Bronchial epithelial cell (primary cell): ENCODE measurements around the gene GRID2. TPM values are rescaled to one million over a fixed set of nuclear protein-coding genes. Genes with fewer than 3 reads are reported as not detected.
A peak's percentile ranks its signal among the peaks of the same experiment; 100 is the strongest.

Source experiments
- DNase-seq: peaks from one replicate; pipeline ENCODE4 v3.0.0-alpha.2; 2010; ENCODE audit warnings: low read depth
- FAIRE-seq: peaks from 2 replicates; lab custom pipeline; 2011; peaks lifted over from hg19 to GRCh38; lab: Jason Lieb, UNC
- H3K27me3 ChIP-seq: 2 replicates; pipeline ENCODE4 v1.5.1; 2011; ENCODE audit warnings: low read length; ENCODE audit not compliant: control insufficient read depth, insufficient read depth
- H3K36me3 ChIP-seq: 2 replicates; pipeline ENCODE4 v1.5.1; 2011; ENCODE audit warnings: low read length; ENCODE audit not compliant: control insufficient read depth, insufficient read depth
- H3K4me3 ChIP-seq: 2 replicates; pipeline ENCODE4 v1.5.1; 2011; ENCODE audit warnings: mild to moderate bottlenecking, low read depth, low read length, control low read depth
- CTCF ChIP-seq: IDR thresholded peaks from 2 replicates; pipeline ENCODE4 v1.5.1; 2011; ENCODE audit warnings: mild to moderate bottlenecking, moderate library complexity, low read length, control low read depth, inconsistent platforms; ENCODE audit not compliant: insufficient read depth, severe bottlenecking
- total RNA-seq: library from RNA; depleted of rRNA; stranded (reverse); fragments of >200 nt; gene quantifications from 2 replicates; pipeline ENCODE4 v1.2.1, GENCODE V29; 2014

GRID2 gene
- total RNA-seq, 1 donor from 2014 or later = not detected

GRCh38 chr4:92953462-92953861, 649.7 kb downstream of the GRID2 start:
- no peak for TF ChIP-seq CTCF
- H3K36me3 ChIP-seq = no peaks in the 10 kb centered on the region
- FAIRE-seq = no peak

GRCh38 chr4:92961881-92962280, 658.1 kb downstream of the GRID2 start:
- Histone ChIP-seq H3K4me3 (no peak overlapping the region), H3K27me3 (no peaks in the 10 kb centered on the region), H3K36me3 (no peaks in the 10 kb centered on the region)
- DNase-seq = no peak
- FAIRE-seq = no peak
- TF ChIP-seq CTCF = no peak

More at GRCh38 chr4:92953462-92953861, 649.7 kb downstream of the GRID2 start:
- DNase-seq = peak; percentile 8
- no peaks in the 10 kb centered on the region for H3K27me3 ChIP-seq
- no peak overlapping the region for H3K4me3 ChIP-seq

- no peak for TF ChIP-seq CTCF
- H3K36me3 ChIP-seq = no peaks in the 10 kb centered on the region
- no peak for FAIRE-seq
- no peak overlapping the region for H3K4me3 ChIP-seq
- no peaks in the 10 kb centered on the region for H3K27me3 ChIP-seq
- no peak for DNase-seq
These were observed 659.1 kb downstream of the GRID2 start for GRCh38 chr4:92962831-92963230.

GRCh38 chr4:92968556-92968955, 664.8 kb downstream of the GRID2 start:
- TF ChIP-seq CTCF = no peak
- Histone ChIP-seq H3K4me3 (no peak overlapping the region), H3K36me3 (no peaks in the 10 kb centered on the region), H3K27me3 (no peaks in the 10 kb centered on the region)
- DNase-seq (peak; percentile 21), FAIRE-seq (no peak)

GRCh38 chr4:92968996-92969395, 665.2 kb downstream of the GRID2 start:
- H3K27me3 ChIP-seq = no peaks in the 10 kb centered on the region
- no peaks in the 10 kb centered on the region for H3K36me3 ChIP-seq
- FAIRE-seq = no peak
- H3K4me3 ChIP-seq = no peak overlapping the region
- DNase-seq = no peak
- TF ChIP-seq CTCF = no peak
